Endothelial cell of umbilical vein (primary cell): ENCODE results near the gene CCND3. TPM values are rescaled to one million over a fixed set of nuclear protein-coding genes. Genes with fewer than 3 reads are reported as not detected.

ENCODE experiments used
- BruUV-seq: library from RNA; stranded (reverse); fragments of 400-500 nt; replicated peaks from 2 replicates; lab custom pipeline; 2021; lab: Mats Ljungman, UMichigan
- CTCF ChIA-PET: fragments of 300-600, 350-600 bp; sonication (Branson Sonifier 250); formaldehyde crosslinking; loops from one replicate; lab custom pipeline; 2021; ENCODE audit warnings: antibody characterized with exemption, inconsistent platforms; lab: Charles Lee
- POLR2A ChIA-PET: fragments of 300-600, 350-600 bp; sonication (Branson Sonifier 250); formaldehyde crosslinking; loops from one replicate; lab custom pipeline; 2021; ENCODE audit warnings: antibody characterized with exemption, inconsistent platforms; lab: Charles Lee
- DNase-seq: peaks from one replicate; pipeline ENCODE4 v3.0.0-alpha.2; 2011; ENCODE audit warnings: low read depth, low spot score
- FAIRE-seq: peaks from 2 replicates; lab custom pipeline; 2011; peaks lifted over from hg19 to GRCh38; lab: Jason Lieb, UNC
- H2AFZ ChIP-seq: 2 replicates; pipeline ENCODE4 v1.6.0; 2012; ENCODE audit warnings: low read depth, low read length, control low read depth, inconsistent platforms
- H3K27ac ChIP-seq: 2 replicates; pipeline ENCODE4 v1.5.1; 2011; ENCODE audit warnings: low read depth, mild to moderate bottlenecking, control low read depth, low read length, moderate library complexity; ENCODE audit not compliant: insufficient read depth
- H3K27me3 ChIP-seq, 2 experiments: 2 replicates each; pipeline versions ENCODE4 v1.6.0 to v1.6.1; 2011; ENCODE audit warnings: low read length in 2 of 2, mixed read lengths in 1 of 2; ENCODE audit not compliant: control insufficient read depth in 2 of 2, insufficient read depth in 2 of 2
- H3K36me3 ChIP-seq, 2 experiments: 2 replicates in 1 of 2; 3 replicates in 1 of 2; pipeline ENCODE4 v1.5.1; 2011; ENCODE audit warnings: low read length in 2 of 2, mild to moderate bottlenecking in 1 of 2, moderate library complexity in 1 of 2; ENCODE audit not compliant: control insufficient read depth in 2 of 2, insufficient read depth in 2 of 2; ENCODE audit errors: extremely low read depth in 1 of 2
- H3K4me1 ChIP-seq: 3 replicates; pipeline ENCODE4 v1.5.1; 2011; ENCODE audit warnings: mild to moderate bottlenecking, low read length; ENCODE audit not compliant: control insufficient read depth, insufficient read depth; ENCODE audit errors: extremely low read depth
- H3K4me2 ChIP-seq: 2 replicates; pipeline ENCODE4 v1.6.1; 2011; ENCODE audit warnings: low read length, control low read depth, mixed read lengths; ENCODE audit not compliant: insufficient read depth
- H3K4me3 ChIP-seq, 3 experiments: fragments of 200-600 bp in 1 of 3; sonication (generic), shearing (Covaris generic) in 1 of 3; replicated peaks in 1 of 3; 2 replicates each; pipeline ENCODE4 v1.5.1; 2011 to 2016; ENCODE audit warnings: control low read depth in 3 of 3, low read length in 3 of 3, mild to moderate bottlenecking in 2 of 3, inconsistent platforms in 1 of 3, low read depth in 1 of 3, moderate library complexity in 1 of 3; ENCODE audit not compliant: insufficient read depth in 1 of 3
- H3K79me2 ChIP-seq: 2 replicates; pipeline ENCODE4 v1.6.0; 2012; ENCODE audit warnings: low read length, inconsistent platforms; ENCODE audit not compliant: control insufficient read depth, insufficient read depth
- H3K9ac ChIP-seq: replicated peaks from 2 replicates; pipeline ENCODE3; 2011; ENCODE audit warnings: low read length, control low read depth; ENCODE audit not compliant: insufficient read depth; ENCODE audit errors: extremely low read depth
- H3K9me1 ChIP-seq: replicated peaks from 3 replicates; pipeline ENCODE4 v1.6.0; 2011; ENCODE audit warnings: mild to moderate bottlenecking, low read length; ENCODE audit not compliant: control insufficient read depth, insufficient read depth; ENCODE audit errors: extremely low read depth
- H3K9me3 ChIP-seq: replicated peaks from 2 replicates; pipeline ENCODE4 v1.5.1; 2012; ENCODE audit warnings: low read length, inconsistent platforms; ENCODE audit not compliant: control insufficient read depth, insufficient read depth
- H4K20me1 ChIP-seq: replicated peaks from 2 replicates; pipeline ENCODE3; 2011; ENCODE audit warnings: mild to moderate bottlenecking, low read length; ENCODE audit not compliant: control insufficient read depth, insufficient read depth; ENCODE audit errors: extremely low read depth
- CTCF ChIP-seq, 2 donors: IDR thresholded peaks; 1 replicate in 1 of 2; 2 replicates in 1 of 2; pipeline ENCODE4 v1.5.1; 2011; ENCODE audit warnings: low read length in 2 of 2, mild to moderate bottlenecking in 2 of 2, moderate library complexity in 2 of 2, control low read depth in 1 of 2, inconsistent platforms in 1 of 2, low read depth in 1 of 2; ENCODE audit not compliant: insufficient read depth in 1 of 2; ENCODE audit errors: extremely low read depth in 1 of 2
- EZH2 ChIP-seq: IDR thresholded peaks from 2 replicates; pipeline ENCODE4 v1.6.1; 2012; ENCODE audit warnings: borderline replicate concordance, low read depth, mild to moderate bottlenecking, moderate library complexity, low read length, inconsistent platforms; ENCODE audit not compliant: severe bottlenecking
- FOS ChIP-seq: IDR thresholded peaks from 2 replicates; pipeline ENCODE4 v1.6.1; 2011; ENCODE audit warnings: mild to moderate bottlenecking, low read length, moderate library complexity, borderline replicate concordance; ENCODE audit not compliant: insufficient read depth
- GATA2 ChIP-seq: IDR thresholded peaks from 2 replicates; pipeline ENCODE4 v1.7.0; 2011; ENCODE audit warnings: low read depth, mild to moderate bottlenecking, moderate library complexity, mixed read lengths, low read length; ENCODE audit not compliant: insufficient read length, insufficient read depth
- JUN ChIP-seq: IDR thresholded peaks from 2 replicates; pipeline ENCODE4 v1.6.1; 2011; ENCODE audit warnings: borderline replicate concordance, low read depth; ENCODE audit not compliant: insufficient read length, insufficient read depth
- MYC ChIP-seq: IDR thresholded peaks from one replicate; pipeline ENCODE4 v1.6.1; 2011; ENCODE audit warnings: mild to moderate bottlenecking, low read depth, low read length
- POLR2A ChIP-seq: IDR thresholded peaks from 2 replicates; pipeline ENCODE4 v1.6.1; 2012; ENCODE audit warnings: low read depth, mild to moderate bottlenecking, control low read depth, low read length
- POLR2AphosphoS5 ChIP-seq: IDR thresholded peaks from 2 replicates; pipeline ENCODE4 v1.6.1; 2012; ENCODE audit warnings: low read depth, mild to moderate bottlenecking, control low read depth, low read length, moderate library complexity; ENCODE audit not compliant: insufficient read depth
- dilution Hi-C: fragments of 300-500 bp; cut with MboI; formaldehyde crosslinking; loops from one replicate; pipeline ENCODE4 v1.15.0; 2019; ENCODE audit warnings: low sequenced_read_pairs; ENCODE audit not compliant: extremely low pct_ligation_motif_present
- intact Hi-C: fragments of 100-400 bp; cut with micrococcal nuclease; formaldehyde crosslinking; loops from one replicate; pipeline ENCODE4 v1.10.0; 2022
- polyA plus RNA-seq, 4 experiments: library from polyadenylated mRNA; depleted of rRNA in 3 of 4; stranded (reverse) in 3 of 4; unstranded in 1 of 4; fragments of >200 nt; gene quantifications; 2 replicates each; pipeline versions ENCODE4 v1.2.1 to v1.2.3, GENCODE V29; 2011 to 2012; ENCODE audit warnings: missing spikeins in 1 of 4
- total RNA-seq: library from RNA; stranded (reverse); gene quantifications from 2 replicates; pipeline ENCODE4 v1.2.3, GENCODE V29; 2021
- TF ChIP-seq, protein P1 (sequence below): IDR thresholded peaks from 2 replicates; pipeline ENCODE4 v1.6.1; 2011; ENCODE audit not compliant: insufficient read depth, insufficient read length

Gene CCND3
- total and polyA plus RNA-seq, 2 donors (not counting 3 experiments of a cell fraction or from before 2014, with no cell fraction given), result 87.5 to 98.7 TPM

DNA sequence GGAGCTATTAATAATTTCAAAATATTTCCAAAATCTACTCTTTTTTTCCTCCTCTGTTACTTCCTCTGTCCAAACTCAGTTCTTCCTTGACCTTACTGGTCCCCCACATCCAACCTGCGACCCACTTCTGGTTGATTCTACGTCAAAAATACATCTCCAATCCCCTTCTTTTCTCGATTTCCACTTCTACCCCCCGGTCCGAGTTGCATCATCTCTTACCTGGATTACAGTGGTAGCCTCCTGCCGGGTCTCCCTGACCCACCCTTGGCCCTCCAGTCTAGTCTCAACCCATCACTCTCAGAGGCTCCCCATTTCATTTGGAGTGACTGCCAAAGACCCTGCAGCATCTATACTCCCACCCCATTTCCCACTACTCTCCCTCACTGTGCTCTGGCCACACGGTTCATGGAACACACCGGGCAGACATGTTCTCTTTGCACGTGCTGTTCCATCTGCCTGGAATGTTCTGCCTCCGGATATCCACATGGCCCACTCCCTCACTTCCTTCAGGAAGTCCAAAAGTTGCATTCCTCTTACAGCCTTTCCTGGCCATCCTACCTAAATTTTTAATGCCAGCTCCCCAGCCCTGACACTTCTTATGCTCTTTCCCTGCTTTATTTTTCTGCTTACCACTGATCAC is 6.1 kb upstream of the CCND3 start:
- Histone ChIP-seq H3K4me2 (no peak overlapping the region), H3K27ac (no peak overlapping the region), H3K4me3 (no peak overlapping the region), H3K4me1 (peaks cover 9% of the 10 kb centered on the region), H4K20me1 (no peaks in the 10 kb centered on the region), H2AFZ (peak overlapping the region; percentile 84), H3K9me3 (no peaks in the 10 kb centered on the region), H3K9me1 (no peaks in the 10 kb centered on the region), H3K9ac (no peak overlapping the region), H3K36me3 (no peaks in the 10 kb centered on the region), H3K27me3 (no peaks in the 10 kb centered on the region), H3K79me2 (no peaks in the 10 kb centered on the region)
- intact Hi-C loops (loop anchor here (2.0 kb wide), 1 partner anchor 17 kb away; no protein-coding TSS in a partner anchor), dilution Hi-C loops (no loop called here)
- FAIRE-seq (peak; percentile 70), DNase-seq (no peak)
- TF ChIP-seq JUN (no peak), MYC (peak; percentile 95), EZH2 (no peak), POLR2A (no peak), POLR2AphosphoS5 (peak; percentile 66), FOS (no peak)
- TF ChIP-seq, protein P1, sequence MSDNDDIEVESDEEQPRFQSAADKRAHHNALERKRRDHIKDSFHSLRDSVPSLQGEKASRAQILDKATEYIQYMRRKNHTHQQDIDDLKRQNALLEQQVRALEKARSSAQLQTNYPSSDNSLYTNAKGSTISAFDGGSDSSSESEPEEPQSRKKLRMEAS, result peak; percentile 64
- no TSS peak for BruUV-seq
- CTCF ChIA-PET, result interaction anchor here (0.5 to 1.4 kb wide), 5 partner anchors 11 to 161 kb away, joined by 3 to 4 read pairs (median 3); partner anchors contain the start of genes BYSL and MED20
- POLR2A ChIA-PET, result no interaction called here

GRCh38 chr6:41943456-41943855 is 1.8 kb upstream of the CCND3 start:
- Histone ChIP-seq H3K9ac (no peak overlapping the region), H3K36me3 (no peaks in the 10 kb centered on the region), H3K27me3 (no peaks in the 10 kb centered on the region), H3K9me3 (no peaks in the 10 kb centered on the region), H3K4me3 (no peak overlapping the region), H3K27ac (no peak overlapping the region), H3K79me2 (peaks cover 30% of the 10 kb centered on the region), H3K9me1 (no peaks in the 10 kb centered on the region), H4K20me1 (no peaks in the 10 kb centered on the region), H3K4me2 (no peak overlapping the region), H3K4me1 (peaks cover 38% of the 10 kb centered on the region), H2AFZ (no peak overlapping the region)
- FAIRE-seq (no peak), DNase-seq (no peak)
- TF ChIP-seq EZH2 (no peak), MYC (no peak), POLR2A (no peak), CTCF (IDR thresholded peaks at IDR 0.05; ENCODE audit: extremely low read depth in 1 of 2, insufficient read depth in 1 of 2, low read depth in 1 of 2, low read length in 2 of 2) (no peak), FOS (no peak), JUN (no peak), POLR2AphosphoS5 (no peak), GATA2 (no peak)
- TF ChIP-seq, protein P1, result no peak
- ChIA-PET POLR2A (no interaction called here), CTCF (interaction anchor here (0.8 to 2.5 kb wide), 4 partner anchors 17 to 101 kb away, joined by 4 to 7 read pairs (median 5); partner anchors contain the start of genes BYSL and MED20)
- dilution Hi-C loops (no loop called here), intact Hi-C loops (loop anchor here (5.0 kb wide), 1 partner anchor 84 kb away; no protein-coding TSS in a partner anchor)
- BruUV-seq, result no TSS peak
